Measurements from ENCODE around the gene PEMT. TPM values are rescaled to one million over a fixed set of nuclear protein-coding genes. Genes with fewer than 3 reads are reported as not detected.

PEMT gene
- total and polyA plus RNA-seq, 2 donors (not counting 1 experiment from before 2014, with no cell fraction given), result 10.7 to 20.3 TPM

GRCh38 chr17:17502741-17503565 is 88.6 kb downstream of the PEMT start:
- no peaks in the 10 kb centered on the region for H3K9me3 ChIP-seq (ENCODE audit: control extremely low read depth in 1 of 3, control insufficient read depth in 2 of 3, insufficient read depth in 1 of 3, low read length in 2 of 3)
- ChIA-PET POLR2A (no interaction called here), CTCF (no interaction called here)
- H3K79me2 ChIP-seq (ENCODE audit: control insufficient read depth, insufficient read depth, low read length), result no peaks in the 10 kb centered on the region
- no peaks in the 10 kb centered on the region for H3K36me3 ChIP-seq (replicated peaks in 1 of 2; ENCODE audit: control extremely low read depth in 1 of 2, control insufficient read depth in 1 of 2, extremely low read depth in 1 of 2, insufficient read depth in 2 of 2, low read length in 1 of 2)
- no peaks in the 10 kb centered on the region for H4K20me1 ChIP-seq (ENCODE audit: control insufficient read depth, insufficient read depth, low read length, poor library complexity, severe bottlenecking)
- no peak overlapping the region for H2AFZ ChIP-seq (ENCODE audit: insufficient read depth, low read depth, low read length, poor library complexity, severe bottlenecking)
- H3K27me3 ChIP-seq (replicated peaks in 1 of 4; ENCODE audit: control extremely low read depth in 1 of 4, control insufficient read depth in 3 of 4, insufficient read depth in 4 of 4, low read length in 3 of 4), result peaks cover 0 to 7% (median 0%) of the 10 kb centered on the region in 4 experiments
- intact Hi-C loops (cut with micrococcal nuclease), result no loop called here
- H3K27ac Mint-ChIP-seq, result no peak overlapping the region
- no peaks in the 10 kb centered on the region for H3K4me1 Mint-ChIP-seq
- H3K4me3 ChIP-seq (ENCODE audit: control extremely low read depth in 1 of 5, extremely low read depth in 1 of 5, insufficient read depth in 1 of 5, low read depth in 2 of 5, low read length in 4 of 5), result no peak overlapping the region
- 90% methylated on average over 21 of the region's 21 CpGs for WGBS (ENCODE audit: insufficient coverage)
- H3K4me1 ChIP-seq (ENCODE audit: control insufficient read depth in 2 of 2, insufficient read depth in 2 of 2, low read length in 2 of 2), result no peaks in the 10 kb centered on the region
- DNase-seq (no peak), ATAC-seq (ENCODE audit: low read depth) (no peak)
- H3K27me3 Mint-ChIP-seq, result peaks cover 6% of the 10 kb centered on the region
- no peak overlapping the region for H3K4me2 ChIP-seq (replicated peaks; ENCODE audit: low read depth, low read length, poor library complexity, severe bottlenecking)
- H3K9me3 Mint-ChIP-seq (ENCODE audit: insufficient read depth), result no peaks in the 10 kb centered on the region
- H3K4me3 Mint-ChIP-seq, result no peak overlapping the region
- TF ChIP-seq EZH2 (IDR thresholded peaks at IDR 0.05; ENCODE audit: borderline replicate concordance, insufficient read depth, low read depth, low read length, poor library complexity, severe bottlenecking), result no peak
- TF ChIP-seq, protein P1, sequence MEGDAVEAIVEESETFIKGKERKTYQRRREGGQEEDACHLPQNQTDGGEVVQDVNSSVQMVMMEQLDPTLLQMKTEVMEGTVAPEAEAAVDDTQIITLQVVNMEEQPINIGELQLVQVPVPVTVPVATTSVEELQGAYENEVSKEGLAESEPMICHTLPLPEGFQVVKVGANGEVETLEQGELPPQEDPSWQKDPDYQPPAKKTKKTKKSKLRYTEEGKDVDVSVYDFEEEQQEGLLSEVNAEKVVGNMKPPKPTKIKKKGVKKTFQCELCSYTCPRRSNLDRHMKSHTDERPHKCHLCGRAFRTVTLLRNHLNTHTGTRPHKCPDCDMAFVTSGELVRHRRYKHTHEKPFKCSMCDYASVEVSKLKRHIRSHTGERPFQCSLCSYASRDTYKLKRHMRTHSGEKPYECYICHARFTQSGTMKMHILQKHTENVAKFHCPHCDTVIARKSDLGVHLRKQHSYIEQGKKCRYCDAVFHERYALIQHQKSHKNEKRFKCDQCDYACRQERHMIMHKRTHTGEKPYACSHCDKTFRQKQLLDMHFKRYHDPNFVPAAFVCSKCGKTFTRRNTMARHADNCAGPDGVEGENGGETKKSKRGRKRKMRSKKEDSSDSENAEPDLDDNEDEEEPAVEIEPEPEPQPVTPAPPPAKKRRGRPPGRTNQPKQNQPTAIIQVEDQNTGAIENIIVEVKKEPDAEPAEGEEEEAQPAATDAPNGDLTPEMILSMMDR (IDR thresholded peaks at IDR 0.05), result no peak
- no peak overlapping the region for H3K9ac ChIP-seq (ENCODE audit: low read length)
- H3K27ac ChIP-seq (ENCODE audit: low read length in 2 of 2), result no peak overlapping the region

DNA sequence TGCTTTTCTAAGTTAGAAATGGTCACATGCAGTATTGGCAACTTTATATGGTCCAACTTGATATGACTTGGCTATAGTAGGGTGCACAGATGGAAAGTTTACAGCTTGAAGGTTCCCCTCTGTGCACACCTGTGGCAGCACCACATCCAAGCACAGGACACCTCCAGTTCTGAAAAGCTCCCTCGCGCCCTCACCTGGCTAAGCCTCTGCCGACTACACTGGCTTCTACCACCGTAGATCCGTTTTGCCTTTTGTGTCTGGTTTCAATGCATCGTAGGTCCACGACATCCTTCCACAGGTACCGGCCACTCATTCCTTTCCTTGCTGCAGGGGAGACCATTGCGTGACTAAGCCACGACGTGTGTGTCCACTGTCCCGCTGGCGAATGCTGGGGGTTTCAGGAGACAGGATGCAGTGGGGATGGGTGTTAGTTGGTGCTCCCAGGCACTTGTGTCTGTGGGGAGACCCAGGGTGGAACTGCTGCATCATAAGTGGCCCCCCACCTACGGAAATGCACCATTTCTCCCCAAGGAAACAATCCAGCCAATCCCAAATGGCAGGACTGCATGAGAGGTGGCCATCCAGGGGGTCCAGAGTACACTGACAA is 90.4 kb downstream of the PEMT start:
- H3K27me3 Mint-ChIP-seq, result peaks cover 6% of the 10 kb centered on the region
- 79% methylated on average over 11 of the region's 14 CpGs for WGBS (ENCODE audit: insufficient coverage)
- TF ChIP-seq, protein P1 (IDR thresholded peaks at IDR 0.05), result no peak
- TF ChIP-seq EZH2 (IDR thresholded peaks at IDR 0.05; ENCODE audit: borderline replicate concordance, insufficient read depth, low read depth, low read length, poor library complexity, severe bottlenecking), result no peak
- H3K4me1 Mint-ChIP-seq, result peaks cover 4% of the 10 kb centered on the region
- H3K27ac ChIP-seq (ENCODE audit: low read length in 2 of 2), result no peak overlapping the region
- ATAC-seq (ENCODE audit: low read depth) (no peak), DNase-seq (no peak)
- H3K27ac Mint-ChIP-seq, result no peak overlapping the region
- H3K4me2 ChIP-seq (replicated peaks; ENCODE audit: low read depth, low read length, poor library complexity, severe bottlenecking), result no peak overlapping the region
- H3K9me3 Mint-ChIP-seq (ENCODE audit: insufficient read depth), result no peaks in the 10 kb centered on the region
- POLR2A ChIA-PET, result no interaction called here
- peaks cover 7 to 9% of the 10 kb centered on the region in 2 donors for H3K4me1 ChIP-seq (ENCODE audit: control insufficient read depth in 2 of 2, insufficient read depth in 2 of 2, low read length in 2 of 2)
- intact Hi-C loops (cut with micrococcal nuclease), result no loop called here
- no peak overlapping the region for H2AFZ ChIP-seq (ENCODE audit: insufficient read depth, low read depth, low read length, poor library complexity, severe bottlenecking)
- peaks cover 0 to 14% (median 1%) of the 10 kb centered on the region in 4 experiments for H3K27me3 ChIP-seq (replicated peaks in 1 of 4; ENCODE audit: control extremely low read depth in 1 of 4, control insufficient read depth in 3 of 4, insufficient read depth in 4 of 4, low read length in 3 of 4)
- H3K4me3 Mint-ChIP-seq, result no peak overlapping the region
- no peak overlapping the region for H3K4me3 ChIP-seq (ENCODE audit: control extremely low read depth in 1 of 5, extremely low read depth in 1 of 5, insufficient read depth in 1 of 5, low read depth in 2 of 5, low read length in 4 of 5)
- H3K9me3 ChIP-seq (ENCODE audit: control extremely low read depth in 1 of 3, control insufficient read depth in 2 of 3, insufficient read depth in 1 of 3, low read length in 2 of 3), result no peaks in the 10 kb centered on the region
- no peaks in the 10 kb centered on the region for H4K20me1 ChIP-seq (ENCODE audit: control insufficient read depth, insufficient read depth, low read length, poor library complexity, severe bottlenecking)
- H3K36me3 ChIP-seq (replicated peaks in 1 of 2; ENCODE audit: control extremely low read depth in 1 of 2, control insufficient read depth in 1 of 2, extremely low read depth in 1 of 2, insufficient read depth in 2 of 2, low read length in 1 of 2), result no peaks in the 10 kb centered on the region
- CTCF ChIA-PET, result no interaction called here
- no peaks in the 10 kb centered on the region for H3K79me2 ChIP-seq (ENCODE audit: control insufficient read depth, insufficient read depth, low read length)
- no peak overlapping the region for H3K9ac ChIP-seq (ENCODE audit: low read length)
